ENCODE results near the gene PAOX. TPM values are rescaled to one million over a fixed set of nuclear protein-coding genes. Genes with fewer than 3 reads are reported as not detected.

The PAOX gene
- total RNA-seq, 1 donor from 2014 or later = 9.6 TPM

GRCh38 chr10:133347710-133348517 is 31.1 kb upstream of the PAOX start:
- intact Hi-C loops (cut with DNase I) = no loop called here
- DNase-seq (ENCODE audit: low spot score) (no peak), ATAC-seq (no peak)

GRCh38 chr10:133349160-133349568 is 29.9 kb upstream of the PAOX start:
- ATAC-seq (no peak), DNase-seq (ENCODE audit: low spot score) (no peak)
- intact Hi-C loops (cut with DNase I) = no loop called here

GRCh38 chr10:133349577-133350011 is 29.5 kb upstream of the PAOX start:
- no peak for DNase-seq (ENCODE audit: low spot score)
- no peak for ATAC-seq
- intact Hi-C loops (cut with DNase I) = no loop called here

- no peak for ATAC-seq
- intact Hi-C loops (cut with DNase I) = no loop called here
- no peak for DNase-seq (ENCODE audit: low spot score)
Measured at GRCh38 chr10:133350283-133350949, 28.6 kb upstream of the PAOX start.

- DNase-seq (ENCODE audit: low spot score) = no peak
- intact Hi-C loops (cut with DNase I) = no loop called here
- no peak for ATAC-seq
Measured at GRCh38 chr10:133350950-133351329, 28.1 kb upstream of the PAOX start.

- no peak for DNase-seq (ENCODE audit: low spot score)
- intact Hi-C loops (cut with DNase I) = no loop called here
- no peak for ATAC-seq
Measured at GRCh38 chr10:133351408-133352318, 27.4 kb upstream of the PAOX start.

- intact Hi-C loops (cut with DNase I) = no loop called here
- ATAC-seq (no peak), DNase-seq (ENCODE audit: low spot score) (no peak)
Measured at GRCh38 chr10:133353202-133353959, 25.7 kb upstream of the PAOX start.

GRCh38 chr10:133353988-133354605 is 25.0 kb upstream of the PAOX start:
- ATAC-seq (no peak), DNase-seq (ENCODE audit: low spot score) (no peak)
- intact Hi-C loops (cut with DNase I) = no loop called here

- intact Hi-C loops (cut with DNase I) = no loop called here
- ATAC-seq (no peak), DNase-seq (ENCODE audit: low spot score) (no peak)
Measured at GRCh38 chr10:133354672-133355240, 24.3 kb upstream of the PAOX start.

- ATAC-seq (no peak), DNase-seq (ENCODE audit: low spot score) (no peak)
Measured at GRCh38 chr10:133355266-133355665, 23.8 kb upstream of the PAOX start.

GRCh38 chr10:133355991-133356390 is 23.1 kb upstream of the PAOX start:
- intact Hi-C loops (cut with DNase I) = no loop called here
- DNase-seq (ENCODE audit: low spot score) = no peak
- ATAC-seq = no peak

More at GRCh38 chr10:133355266-133355665, 23.8 kb upstream of the PAOX start:
- intact Hi-C loops (cut with DNase I) = no loop called here

- intact Hi-C loops (cut with DNase I) = no loop called here
- ATAC-seq = peak; percentile 1
Measured at GRCh38 chr10:133356549-133357284, 22.3 kb upstream of the PAOX start.

GRCh38 chr10:133357285-133358161 is 21.5 kb upstream of the PAOX start, which contains the start of gene FUOM:
Gene FUOM, minus strand, starts transcription at chr10:133358019. Its CDS starts 12 bp downstream, at chr10:133358007.
- intact Hi-C loops (cut with DNase I) = no loop called here
- DNase-seq (ENCODE audit: low spot score) (peak; percentile 78), ATAC-seq (peak; percentile 70)

More at GRCh38 chr10:133356549-133357284, 22.3 kb upstream of the PAOX start:
- DNase-seq (ENCODE audit: low spot score) = no peak

- ATAC-seq = peak; percentile 29
- peak; percentile 80 for DNase-seq (ENCODE audit: low spot score)
- intact Hi-C loops (cut with DNase I) = no loop called here
Measured at GRCh38 chr10:133358162-133358924, 20.7 kb upstream of the PAOX start.

GRCh38 chr10:133358925-133359310 is 20.1 kb upstream of the PAOX start:
- DNase-seq (ENCODE audit: low spot score) (no peak), ATAC-seq (no peak)
- intact Hi-C loops (cut with DNase I) = no loop called here

GRCh38 chr10:133359554-133359971 is 19.5 kb upstream of the PAOX start:
- ATAC-seq = no peak

More at GRCh38 chr10:133359554-133359971, 19.5 kb upstream of the PAOX start:
- DNase-seq (ENCODE audit: low spot score) = peak; percentile 64
- intact Hi-C loops (cut with DNase I) = no loop called here
